GM04504 (cell line): ENCODE data around the gene TNXB.
"Not testable (repeated sequence)": the region's sequence is repeated elsewhere in the genome, so short reads cannot be mapped to it uniquely, and the experiment has no call there.

Experiments
- DNase-seq: peaks from one replicate; pipeline ENCODE4 v3.0.0-alpha.2; 2012; ENCODE audit warnings: low read depth

Gene TNXB

DNA sequence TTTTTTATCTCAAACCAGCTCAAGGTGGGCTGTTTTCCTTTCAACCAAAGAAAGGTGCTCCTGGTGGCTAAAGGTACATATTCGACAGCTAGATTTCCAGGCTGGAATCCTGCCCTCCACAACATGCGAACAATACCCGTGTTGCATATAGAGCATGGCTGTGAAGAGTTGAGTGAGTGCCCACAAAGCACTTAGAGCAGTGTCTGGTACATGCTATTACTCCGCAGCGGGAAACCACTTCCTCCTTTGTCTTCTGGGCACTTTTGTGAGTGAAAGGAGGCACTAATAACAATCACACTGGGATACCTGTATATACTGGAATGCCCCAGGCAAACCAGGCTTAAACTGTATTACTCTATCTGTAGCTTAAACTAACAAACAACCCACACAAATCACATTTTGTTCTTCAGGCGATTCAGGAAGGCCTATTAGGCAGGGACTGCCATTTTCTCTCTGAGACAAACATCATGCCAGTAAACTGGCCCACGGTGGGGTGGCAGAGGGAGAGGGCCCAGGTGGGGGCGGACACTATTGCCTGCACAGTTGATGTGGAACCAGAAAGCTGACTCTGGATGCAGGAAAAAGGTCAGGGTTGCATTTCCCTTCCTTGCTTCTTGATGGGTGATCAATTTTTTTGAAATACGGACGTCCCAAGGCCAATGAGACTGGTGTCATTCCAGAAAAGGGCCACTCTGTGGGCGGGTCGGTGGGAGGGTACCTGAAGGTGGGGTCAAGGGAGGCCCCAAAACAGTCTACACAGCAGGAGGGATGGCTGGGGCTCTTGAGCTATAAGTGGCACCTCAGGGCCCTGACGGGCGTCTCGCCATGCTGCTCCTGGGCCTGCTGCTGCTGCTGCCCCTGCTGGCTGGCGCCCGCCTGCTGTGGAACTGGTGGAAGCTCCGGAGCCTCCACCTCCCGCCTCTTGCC lies 71.3 kb downstream of the TNXB start, which contains the start of gene CYP21A2:
CYP21A2 (plus strand) TSS at position 818 of the 927 bp plus-strand sequence; CDS start at position 826, 8 bp downstream.
- DNase-seq, result not testable (repeated sequence)

DNA sequence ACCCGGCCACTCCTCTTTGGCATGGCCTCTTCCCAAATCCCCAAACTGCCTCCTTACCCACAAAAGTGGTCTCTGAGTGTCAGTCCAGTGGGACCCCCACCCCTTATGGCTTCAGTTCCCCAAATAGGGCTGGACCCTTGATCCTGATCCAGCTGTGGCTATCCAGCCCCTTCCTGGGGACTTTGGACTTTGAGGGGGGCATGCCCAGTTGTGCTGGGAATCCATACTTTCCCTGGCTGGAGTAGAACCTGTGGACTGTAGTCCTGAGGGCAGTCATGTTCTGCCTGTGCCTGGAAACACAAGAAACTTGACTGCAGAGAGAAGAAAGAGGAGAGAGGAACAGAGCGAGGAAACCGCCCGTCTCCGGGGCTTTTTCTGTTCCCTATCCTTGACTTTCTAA lies 72.0 kb downstream of the TNXB start:
- DNase-seq, result not testable (repeated sequence)

DNA sequence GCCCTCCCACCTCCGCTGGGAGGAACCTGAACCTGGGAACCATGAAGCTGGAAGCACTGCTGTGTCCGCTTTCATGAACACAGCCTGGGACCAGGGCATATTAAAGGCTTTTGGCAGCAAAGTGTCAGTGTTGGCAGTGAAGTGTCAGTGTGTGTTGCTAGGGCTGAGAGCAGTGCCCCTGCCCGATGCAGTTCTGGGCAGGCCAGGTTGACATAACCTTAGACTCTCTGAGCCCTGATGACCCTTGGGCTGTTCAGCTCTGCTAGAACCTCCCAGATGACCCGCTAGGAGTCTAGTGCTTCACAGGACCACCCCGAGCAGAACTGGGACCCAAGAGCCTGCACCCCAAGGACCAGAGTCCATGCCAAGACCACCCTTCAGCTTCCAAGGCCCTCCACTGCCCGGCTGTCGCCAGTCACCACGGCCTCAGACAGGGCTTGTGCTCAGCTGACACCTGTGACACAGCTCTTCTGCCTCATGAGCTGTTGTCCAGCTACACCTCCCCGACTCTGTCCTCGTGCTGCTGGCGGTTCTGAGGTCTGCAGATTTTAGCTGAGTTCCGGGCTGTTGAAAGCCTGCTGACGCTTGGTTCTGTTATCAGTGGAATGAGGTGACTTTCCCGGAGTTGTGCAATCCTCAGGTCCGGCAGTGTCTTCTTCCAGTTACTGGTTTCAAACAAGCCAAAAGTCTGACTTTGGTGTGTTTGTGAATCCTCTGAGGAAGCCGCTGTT lies 73.7 kb downstream of the TNXB start:
- DNase-seq, result not testable (repeated sequence)

DNA sequence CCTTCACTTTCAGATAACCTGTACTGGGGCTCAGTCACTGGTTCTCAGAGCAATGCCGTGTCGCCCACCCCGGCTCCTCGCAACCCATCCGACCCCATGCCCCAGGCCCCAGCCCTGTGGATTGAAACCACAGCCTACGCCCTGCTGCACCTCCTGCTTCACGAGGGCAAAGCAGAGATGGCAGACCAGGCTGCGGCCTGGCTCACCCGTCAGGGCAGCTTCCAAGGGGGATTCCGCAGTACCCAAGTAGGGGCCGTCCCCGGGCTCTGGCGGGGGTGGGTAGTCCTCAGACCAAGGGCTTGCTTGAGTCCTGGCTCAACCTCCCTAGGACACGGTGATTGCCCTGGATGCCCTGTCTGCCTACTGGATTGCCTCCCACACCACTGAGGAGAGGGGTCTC lies 79.6 kb downstream of the TNXB start:
- not testable (repeated sequence) for DNase-seq

DNA sequence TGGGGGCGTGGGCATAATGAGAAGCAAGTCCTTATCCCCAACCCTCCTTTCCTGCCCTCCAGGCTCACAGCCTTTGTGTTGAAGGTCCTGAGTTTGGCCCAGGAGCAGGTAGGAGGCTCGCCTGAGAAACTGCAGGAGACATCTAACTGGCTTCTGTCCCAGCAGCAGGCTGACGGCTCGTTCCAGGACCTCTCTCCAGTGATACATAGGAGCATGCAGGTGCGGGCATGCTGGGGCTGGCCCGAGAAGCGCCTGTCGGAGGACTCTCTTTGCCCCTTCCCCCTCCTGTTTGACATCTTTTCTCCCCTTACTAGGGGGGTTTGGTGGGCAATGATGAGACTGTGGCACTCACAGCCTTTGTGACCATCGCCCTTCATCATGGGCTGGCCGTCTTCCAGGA lies 80.5 kb downstream of the TNXB start:
- not testable (repeated sequence) for DNase-seq

DNA sequence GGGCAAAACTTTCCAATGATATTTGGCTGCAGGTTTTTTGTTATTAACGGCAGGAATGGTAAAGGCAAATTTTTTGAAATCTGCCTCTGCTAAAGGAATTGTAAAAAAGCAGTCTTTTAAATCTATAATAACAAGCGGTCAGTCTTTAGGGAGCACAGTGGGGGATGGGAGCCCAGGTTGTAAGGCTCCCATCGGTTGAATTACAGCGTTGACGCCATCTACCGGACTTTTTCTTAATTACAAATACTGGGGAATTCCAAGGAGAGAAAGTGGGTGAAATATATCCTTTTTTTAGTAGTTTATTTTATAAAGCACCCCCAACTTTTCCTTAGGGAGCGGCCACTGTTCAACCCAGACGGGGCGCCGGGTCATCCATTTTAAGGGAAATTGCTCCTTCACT lies 87.0 kb downstream of the TNXB start:
- DNase-seq, result not testable (repeated sequence)

DNA sequence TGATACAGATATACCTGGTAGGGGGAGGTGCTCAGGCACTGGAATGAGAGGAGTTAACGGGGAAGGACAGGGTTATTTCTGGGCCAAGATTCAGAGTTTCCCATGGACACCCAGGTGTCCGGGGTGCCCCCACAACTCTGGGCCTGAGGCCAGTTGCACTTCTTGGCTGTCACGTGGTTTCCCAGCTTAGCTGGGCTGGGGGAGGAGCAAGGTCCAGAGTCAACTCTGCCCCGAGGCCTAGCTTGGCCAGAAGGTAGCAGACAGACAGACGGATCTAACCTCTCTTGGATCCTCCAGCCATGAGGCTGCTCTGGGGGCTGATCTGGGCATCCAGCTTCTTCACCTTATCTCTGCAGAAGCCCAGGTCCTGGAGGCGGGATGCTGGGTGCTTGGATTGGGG lies 94.6 kb downstream of the TNXB start, which contains the start of gene C4B:
C4B (plus strand) TSS at position 249 of the 400 bp plus-strand sequence; CDS start at position 300, 51 bp downstream.
- not testable (repeated sequence) for DNase-seq

DNA sequence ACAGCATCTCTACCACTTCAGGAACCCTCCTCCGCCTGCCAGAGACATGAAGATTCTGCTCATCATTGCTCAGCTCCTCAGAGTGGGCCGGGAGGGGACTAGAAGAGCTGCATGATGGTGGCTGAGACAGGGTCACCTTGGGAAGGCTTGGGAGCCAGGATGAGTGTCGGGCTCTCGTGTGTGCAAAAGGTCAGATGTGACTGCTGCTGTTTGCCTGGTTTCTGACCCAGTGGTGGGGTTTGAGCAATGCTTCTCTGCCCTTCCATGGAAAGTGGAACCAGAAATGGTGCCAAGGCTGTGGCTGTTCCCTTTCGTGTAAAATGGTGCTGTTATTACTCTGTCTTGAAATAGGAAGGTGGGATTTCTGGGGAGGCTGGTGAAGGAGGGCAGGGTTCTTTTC lies 95.4 kb downstream of the TNXB start:
- not testable (repeated sequence) for DNase-seq

DNA sequence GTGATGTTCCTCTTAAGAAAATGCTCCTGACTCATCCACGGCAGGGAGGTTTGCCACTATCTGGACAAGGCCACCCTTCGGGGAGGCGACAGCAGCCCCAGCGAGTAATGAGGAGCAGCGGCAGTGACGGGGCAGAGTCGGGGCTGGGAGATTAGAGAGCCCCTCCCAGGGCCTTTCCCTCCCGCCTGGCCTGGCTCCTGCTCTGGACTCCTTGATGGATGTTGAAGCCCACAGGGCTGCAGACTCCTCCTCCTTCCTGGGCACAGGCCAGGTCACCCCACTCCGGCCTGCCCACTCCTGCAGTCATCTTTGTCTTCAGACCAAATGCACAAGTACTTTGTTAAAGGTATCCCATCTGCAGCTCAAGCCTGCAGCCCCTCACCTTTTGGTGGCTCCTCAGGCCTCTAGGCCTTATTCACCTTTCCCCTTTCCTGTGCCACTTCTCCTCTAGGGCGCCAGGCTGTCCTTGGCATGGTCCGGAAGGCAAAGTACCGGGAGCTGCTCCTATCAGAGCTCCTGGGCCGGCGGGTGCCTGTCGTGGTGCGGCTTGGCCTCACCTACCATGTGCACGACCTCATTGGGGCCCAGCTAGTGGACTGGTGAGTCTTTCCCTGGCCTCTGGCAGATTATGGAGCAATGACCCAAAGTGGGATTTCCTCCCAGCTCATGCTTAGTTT lies 96.1 kb downstream of the TNXB start:
- DNase-seq, result not testable (repeated sequence)

DNA sequence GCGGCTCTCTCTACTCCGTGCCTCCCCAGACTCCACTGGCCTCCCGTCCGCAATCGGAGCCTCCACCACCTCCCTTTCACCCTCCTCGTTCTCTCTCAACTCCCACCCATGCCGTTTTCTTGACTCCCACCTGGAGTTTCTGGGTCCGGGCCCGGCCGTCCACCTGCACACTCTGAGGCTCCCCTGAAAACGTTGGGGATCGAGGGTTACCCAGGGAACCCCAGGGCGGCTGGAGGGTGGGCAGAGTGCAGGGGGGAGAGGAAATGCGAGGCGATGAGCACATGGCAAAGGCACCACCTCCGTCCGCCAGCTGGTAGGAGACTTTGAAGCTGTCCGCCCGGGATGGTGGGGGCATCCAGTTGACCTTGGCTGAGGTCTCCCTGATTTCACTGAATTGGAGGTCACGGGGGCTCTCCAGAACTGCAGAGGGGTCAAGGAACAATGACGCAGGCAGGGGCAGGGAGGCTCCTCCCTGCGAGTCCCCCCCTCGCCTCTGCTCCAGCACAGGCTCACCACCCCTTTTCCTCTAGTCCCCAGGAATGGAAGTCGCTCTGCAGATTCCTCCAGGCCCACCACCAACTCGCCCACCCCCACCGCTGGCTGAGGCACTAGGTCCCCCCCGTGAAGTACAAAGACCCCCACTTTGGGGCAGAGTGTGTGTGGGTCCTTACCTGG lies 98.1 kb downstream of the TNXB start:
- DNase-seq, result not testable (repeated sequence)

DNA sequence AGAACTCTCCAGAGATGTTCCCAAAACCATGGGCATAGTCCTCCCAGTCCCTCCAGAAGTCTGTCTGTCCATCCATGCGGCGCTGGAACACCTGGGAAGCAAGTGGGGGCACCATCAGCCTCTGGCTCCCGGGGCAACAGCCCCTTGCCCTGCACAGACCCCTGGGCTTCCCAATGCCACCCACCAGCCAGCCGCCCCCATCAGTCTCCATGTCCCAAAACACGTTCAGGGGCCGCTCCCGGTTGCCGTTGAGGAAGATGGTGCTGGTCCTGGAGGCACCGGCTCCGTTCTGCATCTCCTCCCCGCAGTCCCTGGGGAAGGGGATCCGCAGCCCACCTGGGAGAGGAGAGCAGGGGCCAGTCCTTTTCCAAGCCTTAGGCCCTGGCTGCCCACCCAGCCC lies 99.6 kb downstream of the TNXB start:
- not testable (repeated sequence) for DNase-seq

DNA sequence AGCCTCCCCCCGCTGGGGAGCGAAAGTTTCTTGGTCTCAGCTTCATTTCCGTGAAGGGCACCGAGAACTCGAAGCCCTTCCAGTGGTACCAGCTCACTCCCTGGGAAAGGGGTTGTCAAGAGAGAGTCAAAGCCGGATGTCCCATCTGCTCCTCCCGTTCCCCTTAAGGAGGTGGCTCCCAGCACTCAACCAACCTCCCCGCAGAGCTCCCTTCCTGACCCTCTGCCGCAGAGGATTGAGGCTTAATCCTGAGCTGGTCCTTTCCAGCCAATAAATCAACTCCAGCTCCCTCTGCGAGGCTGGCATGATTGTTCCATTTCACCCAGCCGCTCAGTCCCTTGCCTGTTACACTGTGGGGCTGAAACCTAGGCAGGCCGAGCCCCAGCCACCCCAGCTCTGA lies 100.5 kb downstream of the TNXB start:
- not testable (repeated sequence) for DNase-seq

DNA sequence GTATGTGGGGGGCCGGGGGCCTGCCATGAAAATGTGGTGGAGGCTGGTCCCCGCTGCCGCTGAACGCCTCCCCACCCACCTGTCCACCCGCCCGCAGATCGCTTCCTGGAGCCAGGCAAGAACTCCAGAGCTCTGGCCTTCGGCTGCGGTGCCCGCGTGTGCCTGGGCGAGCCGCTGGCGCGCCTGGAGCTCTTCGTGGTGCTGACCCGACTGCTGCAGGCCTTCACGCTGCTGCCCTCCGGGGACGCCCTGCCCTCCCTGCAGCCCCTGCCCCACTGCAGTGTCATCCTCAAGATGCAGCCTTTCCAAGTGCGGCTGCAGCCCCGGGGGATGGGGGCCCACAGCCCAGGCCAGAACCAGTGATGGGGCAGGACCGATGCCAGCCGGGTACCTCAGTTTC lies 101.1 kb downstream of the TNXB start:
- DNase-seq, result not testable (repeated sequence)

DNA sequence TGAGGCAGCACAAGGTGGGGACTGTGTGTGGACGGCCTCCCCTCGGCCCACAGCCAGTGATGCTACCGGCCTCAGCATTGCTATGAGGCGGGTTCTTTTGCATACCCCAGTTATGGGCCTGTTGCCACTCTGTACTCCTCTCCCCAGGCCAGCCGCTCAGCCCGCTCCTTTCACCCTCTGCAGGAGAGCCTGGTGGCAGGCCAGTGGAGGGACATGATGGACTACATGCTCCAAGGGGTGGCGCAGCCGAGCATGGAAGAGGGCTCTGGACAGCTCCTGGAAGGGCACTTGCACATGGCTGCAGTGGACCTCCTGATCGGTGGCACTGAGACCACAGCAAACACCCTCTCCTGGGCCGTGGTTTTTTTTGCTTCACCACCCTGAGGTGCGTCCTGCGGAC lies 102.1 kb downstream of the TNXB start:
- not testable (repeated sequence) for DNase-seq

DNA sequence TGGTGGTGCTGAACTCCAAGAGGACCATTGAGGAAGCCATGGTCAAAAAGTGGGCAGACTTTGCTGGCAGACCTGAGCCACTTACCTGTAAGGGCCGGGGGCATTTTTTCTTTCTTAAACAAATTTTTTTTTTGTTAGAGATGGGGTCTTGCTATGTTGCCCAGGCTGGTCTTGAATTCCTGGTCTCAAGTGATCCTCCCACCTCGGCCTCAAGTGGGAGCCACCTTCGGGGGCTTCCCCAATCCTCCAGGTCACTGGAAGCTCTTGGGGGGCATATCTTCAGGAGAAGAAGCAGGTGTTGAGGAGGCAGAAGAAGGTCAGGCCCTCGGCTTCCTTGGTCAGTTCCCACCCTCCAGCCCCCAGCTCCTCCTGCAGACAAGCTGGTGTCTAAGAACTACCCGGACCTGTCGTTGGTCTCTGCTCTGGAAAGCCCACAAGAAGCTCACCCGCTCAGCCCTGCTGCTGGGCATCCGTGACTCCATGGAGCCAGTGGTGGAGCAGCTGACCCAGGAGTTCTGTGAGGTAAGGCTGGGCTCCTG lies 103.1 kb downstream of the TNXB start:
- DNase-seq, result not testable (repeated sequence)

DNA sequence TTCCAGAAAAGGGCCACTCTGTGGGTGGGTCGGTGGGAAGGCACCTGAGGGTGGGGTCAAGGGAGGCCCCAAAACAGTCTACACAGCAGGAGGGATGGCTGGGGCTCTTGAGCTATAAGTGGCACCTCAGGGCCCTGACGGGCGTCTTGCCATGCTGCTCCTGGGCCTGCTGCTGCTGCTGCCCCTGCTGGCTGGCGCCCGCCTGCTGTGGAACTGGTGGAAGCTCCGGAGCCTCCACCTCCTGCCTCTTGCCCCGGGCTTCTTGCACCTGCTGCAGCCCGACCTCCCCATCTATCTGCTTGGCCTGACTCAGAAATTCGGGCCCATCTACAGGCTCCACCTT lies 103.6 kb downstream of the TNXB start:
- not testable (repeated sequence) for DNase-seq

DNA sequence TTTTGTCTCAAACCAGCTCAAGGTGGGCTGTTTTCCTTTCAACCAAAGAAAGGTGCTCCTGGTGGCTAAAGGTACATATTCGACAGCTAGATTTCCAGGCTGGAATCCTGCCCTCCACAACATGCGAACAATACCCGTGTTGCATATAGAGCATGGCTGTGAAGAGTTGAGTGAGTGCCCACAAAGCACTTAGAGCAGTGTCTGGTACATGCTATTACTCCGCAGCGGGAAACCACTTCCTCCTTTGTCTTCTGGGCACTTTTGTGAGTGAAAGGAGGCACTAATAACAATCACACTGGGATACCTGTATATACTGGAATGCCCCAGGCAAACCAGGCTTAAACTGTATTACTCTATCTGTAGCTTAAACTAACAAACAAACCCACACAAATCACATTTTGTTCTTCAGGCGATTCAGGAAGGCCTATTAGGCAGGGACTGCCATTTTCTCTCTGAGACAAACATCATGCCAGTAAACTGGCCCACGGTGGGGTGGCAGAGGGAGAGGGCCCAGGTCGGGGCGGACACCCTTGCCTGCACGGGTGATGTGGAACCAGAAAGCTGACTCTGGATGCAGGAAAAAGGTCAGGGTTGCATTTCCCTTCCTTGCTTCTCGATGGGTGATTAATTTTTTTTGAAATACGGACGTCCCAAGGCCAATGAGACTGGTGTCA lies 104.1 kb downstream of the TNXB start:
- DNase-seq, result not testable (repeated sequence)

DNA sequence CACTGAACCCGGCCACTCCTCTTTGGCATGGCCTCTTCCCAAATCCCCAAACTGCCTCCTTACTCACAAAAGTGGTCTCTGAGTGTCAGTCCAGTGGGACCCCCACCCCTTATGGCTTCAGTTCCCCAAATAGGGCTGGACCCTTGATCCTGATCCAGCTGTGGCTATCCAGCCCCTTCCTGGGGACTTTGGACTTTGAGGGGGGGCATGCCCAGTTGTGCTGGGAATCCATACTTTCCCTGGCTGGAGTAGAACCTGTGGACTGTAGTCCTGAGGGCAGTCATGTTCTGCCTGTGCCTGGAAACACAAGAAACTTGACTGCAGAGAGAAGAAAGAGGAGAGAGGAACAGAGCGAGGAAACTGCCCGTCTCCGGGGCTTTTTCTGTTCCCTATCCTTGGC lies 104.7 kb downstream of the TNXB start:
- not testable (repeated sequence) for DNase-seq

DNA sequence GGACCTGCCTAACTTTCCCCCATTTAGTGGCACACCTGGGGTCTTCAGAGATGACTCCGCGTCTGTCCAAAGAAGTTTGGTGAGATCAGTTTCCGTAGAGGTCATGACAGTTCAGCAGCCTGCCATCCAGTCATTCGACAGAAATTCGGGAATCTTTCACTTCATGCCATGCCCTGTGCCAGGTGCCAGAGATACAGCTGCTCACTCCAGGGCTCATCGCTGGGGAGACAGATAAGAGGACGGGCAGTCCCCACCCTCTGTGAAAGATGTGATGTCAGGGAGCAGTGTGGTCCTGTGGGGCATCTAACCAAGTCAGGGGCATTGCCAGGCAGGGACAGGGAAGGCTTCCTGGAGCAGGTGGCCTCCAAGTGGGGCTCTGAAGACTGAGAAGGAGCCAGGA lies 105.8 kb downstream of the TNXB start:
- DNase-seq, result not testable (repeated sequence)

DNA sequence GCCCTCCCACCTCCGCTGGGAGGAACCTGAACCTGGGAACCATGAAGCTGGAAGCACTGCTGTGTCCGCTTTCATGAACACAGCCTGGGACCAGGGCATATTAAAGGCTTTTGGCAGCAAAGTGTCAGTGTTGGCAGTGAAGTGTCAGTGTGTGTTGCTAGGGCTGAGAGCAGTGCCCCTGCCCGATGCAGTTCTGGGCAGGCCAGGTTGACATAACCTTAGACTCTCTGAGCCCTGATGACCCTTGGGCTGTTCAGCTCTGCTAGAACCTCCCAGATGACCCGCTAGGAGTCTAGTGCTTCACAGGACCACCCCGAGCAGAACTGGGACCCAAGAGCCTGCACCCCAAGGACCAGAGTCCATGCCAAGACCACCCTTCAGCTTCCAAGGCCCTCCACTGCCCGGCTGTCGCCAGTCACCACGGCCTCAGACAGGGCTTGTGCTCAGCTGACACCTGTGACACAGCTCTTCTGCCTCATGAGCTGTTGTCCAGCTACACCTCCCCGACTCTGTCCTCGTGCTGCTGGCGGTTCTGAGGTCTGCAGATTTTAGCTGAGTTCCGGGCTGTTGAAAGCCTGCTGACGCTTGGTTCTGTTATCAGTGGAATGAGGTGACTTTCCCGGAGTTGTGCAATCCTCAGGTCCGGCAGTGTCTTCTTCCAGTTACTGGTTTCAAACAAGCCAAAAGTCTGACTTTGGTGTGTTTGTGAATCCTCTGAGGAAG lies 106.4 kb downstream of the TNXB start:
- not testable (repeated sequence) for DNase-seq
